GM19468 (cell line): ENCODE results near the gene TRPC4AP.

Experiments
- ATAC-seq: cut with Tn5 transposase; IDR thresholded peaks from one replicate; pipeline ENCODE4 v1.9.1; 2021; ENCODE audit warnings: mild to moderate bottlenecking, moderate library complexity, moderate number of reproducible peaks; ENCODE audit not compliant: unreplicated experiment; ENCODE audit errors: extremely low read depth

TRPC4AP gene

DNA sequence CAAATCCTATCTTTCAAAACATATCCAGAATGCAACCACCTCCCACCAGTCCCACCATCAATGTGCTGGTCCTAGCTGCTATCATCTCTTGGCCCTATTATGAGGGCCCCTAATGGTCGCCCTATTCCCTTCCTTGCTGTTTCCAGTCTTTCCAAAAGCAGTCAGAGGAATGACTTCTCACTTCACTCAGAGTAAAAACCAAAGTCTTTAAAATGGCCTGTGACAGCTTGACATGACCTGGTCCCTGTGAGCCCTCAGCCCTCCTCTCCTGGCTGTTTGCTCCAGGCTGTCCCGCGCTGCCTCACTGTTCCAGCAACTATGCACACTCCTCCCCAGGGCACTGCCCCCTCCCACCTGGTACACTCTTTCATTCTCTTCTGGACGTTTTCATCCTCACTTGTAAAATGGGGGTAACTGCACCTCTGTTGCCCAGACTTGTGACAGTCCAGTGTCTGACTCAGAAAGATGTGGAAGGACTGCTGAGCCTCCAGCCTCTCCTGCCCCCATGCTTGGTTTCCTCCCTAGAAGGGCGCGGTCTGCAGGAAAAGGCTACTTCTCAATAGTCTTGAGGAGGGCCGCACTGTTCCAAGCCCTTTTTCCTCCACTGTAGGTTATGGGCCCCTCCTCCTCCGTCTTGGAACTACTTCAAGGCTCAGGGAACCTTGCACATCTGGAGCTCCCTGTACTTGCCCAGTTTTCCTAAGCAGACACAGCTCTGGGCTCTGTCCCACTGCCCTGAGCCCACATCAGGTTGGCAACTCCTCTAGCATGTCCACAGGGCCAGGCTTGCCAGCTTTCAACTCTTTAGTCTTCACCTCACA lies 72.3 kb downstream of the TRPC4AP start:
- ATAC-seq = no peak

DNA sequence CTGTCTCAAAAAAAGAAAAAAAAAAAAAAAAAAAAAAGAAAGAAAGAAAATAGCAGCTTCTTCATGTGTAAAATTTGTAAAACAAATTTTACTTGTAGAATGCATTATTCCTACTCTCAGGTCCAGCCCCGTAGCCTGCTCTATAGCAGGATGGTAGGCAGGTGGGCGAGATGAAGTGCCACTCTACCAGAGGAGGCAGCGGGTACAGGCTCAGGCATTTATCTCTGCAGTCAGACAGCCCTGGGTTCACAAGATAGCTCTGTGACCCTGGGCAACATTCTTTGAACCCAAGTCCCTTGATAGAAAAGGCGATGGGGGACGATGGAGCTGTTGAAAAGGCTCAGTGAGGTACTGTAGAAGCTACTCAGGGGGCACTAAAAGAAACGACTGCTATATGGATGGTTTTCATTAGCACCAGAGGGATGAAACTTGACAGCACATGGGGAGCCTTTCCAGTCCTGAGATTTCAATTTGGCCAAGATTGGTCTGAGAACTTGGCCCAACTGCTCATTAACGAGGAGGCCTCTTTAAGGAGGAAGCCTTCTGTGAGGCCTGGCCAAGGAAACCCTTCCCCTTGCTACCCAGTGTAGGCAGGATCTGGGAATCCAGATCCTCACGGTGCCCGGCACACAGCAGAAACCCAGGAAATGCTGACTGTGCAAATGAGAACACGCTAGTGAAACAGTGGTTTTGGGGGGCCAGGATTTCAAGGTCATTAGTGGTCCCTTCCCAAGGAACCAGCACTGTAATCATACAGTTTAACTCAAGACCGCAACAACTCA lies 73.8 kb downstream of the TRPC4AP start:
- no peak for ATAC-seq

DNA sequence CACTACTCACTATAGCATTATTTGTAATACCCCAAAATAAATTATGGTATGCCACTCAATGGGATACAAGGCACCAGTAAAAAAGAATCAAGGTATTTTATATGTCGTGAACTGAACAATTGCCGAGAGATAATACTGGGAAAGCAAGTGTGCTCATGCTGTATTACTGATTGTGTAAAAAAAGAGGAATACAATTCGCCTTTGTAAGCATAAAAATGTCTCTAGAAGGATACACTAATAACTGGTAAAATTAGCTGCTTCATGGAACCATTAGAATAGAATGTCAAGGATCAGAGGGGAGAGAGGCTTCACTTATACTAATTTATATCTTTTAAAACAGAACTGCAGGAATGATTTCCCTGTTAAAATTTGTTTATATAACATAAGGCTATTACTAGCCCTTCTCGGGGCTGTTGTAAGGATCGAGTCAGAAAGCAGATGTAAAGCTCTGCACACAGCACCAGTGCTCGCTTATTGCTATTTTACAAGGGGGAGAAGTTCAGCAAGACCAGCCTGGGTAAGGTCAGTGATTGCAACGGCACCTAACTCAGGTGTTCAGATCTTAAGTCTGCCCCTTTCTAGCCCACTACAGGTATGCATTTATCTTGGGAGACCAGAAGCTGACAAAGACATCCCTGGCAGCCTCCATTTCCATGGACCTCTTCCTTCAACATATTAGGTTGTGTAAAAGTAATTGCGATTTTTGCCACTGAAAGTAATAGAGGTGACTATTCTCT lies 75.3 kb downstream of the TRPC4AP start:
- no peak for ATAC-seq

DNA sequence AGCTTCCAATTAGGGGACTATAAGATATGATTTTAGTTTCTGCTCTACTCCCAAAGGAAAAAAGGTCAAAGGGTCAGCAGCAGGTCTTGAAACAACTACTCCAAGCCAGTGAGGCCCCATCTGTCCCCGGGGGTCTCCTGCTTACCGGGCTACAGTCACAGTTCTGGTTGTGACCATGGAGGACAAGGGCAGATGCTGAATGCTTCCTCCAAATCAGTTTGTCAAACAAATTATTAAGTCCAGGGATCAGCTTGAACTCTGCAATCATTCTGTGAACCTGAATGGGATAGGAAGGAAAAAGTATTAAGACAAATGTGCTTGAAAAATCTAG lies 76.8 kb downstream of the TRPC4AP start:
- ATAC-seq = no peak

DNA sequence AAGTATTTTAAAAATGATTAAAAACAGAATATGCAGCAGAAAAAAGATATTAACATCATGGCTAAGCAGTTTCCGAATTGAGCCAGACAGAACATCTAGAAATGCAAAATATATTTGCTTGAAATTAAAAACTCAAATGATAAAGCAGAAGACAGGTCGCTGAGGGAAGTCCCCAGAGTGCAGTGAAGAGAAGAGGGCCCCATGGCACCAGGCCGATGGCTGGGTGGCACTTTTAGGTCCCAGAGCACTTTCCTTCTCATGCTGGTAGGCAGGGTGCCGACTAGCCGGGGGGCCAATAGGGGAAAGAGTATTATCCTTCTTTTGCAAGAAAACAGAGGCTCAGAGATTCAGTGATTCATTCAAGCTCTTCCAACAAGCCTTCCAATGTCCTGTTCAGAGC lies 78.1 kb downstream of the TRPC4AP start:
- ATAC-seq = no peak

- ATAC-seq = no peak
Observed at GRCh38 chr20:35013421-35014411, 78.9 kb downstream of the TRPC4AP start.

DNA sequence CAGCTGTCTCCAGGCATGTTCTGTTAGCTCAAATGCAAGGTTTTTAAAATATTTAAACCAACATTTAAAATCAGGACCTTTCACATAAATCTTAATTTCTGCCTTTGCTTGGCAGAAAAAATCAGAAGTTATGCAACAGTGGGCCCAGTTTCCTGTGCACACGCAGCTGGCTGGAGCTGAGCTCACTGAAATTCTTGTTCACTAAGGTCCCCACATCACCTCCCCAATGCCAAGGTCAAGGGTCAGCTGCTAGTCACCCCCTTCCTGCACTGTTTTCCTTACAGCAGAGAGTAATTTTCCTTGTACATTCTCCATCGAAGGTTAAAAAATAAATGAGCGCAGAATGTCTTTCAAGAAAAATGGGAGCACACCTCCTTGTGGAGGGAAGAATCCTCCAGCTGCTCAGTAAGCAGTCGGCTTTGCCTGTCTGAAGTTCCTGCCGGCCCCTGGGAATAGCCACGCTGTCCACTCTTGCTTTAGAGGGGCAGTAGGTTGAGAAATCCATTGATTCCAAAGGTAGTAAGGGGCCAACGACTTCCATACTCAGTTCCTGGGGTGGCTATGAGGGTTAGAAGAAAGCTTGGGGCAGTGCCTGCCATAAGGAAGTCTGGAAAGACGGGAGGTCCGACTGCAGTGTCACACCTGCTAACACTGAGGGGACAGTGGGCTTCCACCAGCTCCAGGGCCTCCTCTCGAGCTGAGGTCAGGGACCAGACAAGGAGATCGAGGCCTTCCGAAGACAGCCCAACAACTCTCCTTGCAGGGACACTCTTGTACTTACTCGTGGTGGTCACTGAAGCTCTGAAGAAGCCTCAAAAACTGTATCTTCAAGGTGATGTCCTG lies 80.2 kb downstream of the TRPC4AP start:
- ATAC-seq = no peak

- ATAC-seq = no peak
Observed at GRCh38 chr20:35011589-35012226, 80.9 kb downstream of the TRPC4AP start.

DNA sequence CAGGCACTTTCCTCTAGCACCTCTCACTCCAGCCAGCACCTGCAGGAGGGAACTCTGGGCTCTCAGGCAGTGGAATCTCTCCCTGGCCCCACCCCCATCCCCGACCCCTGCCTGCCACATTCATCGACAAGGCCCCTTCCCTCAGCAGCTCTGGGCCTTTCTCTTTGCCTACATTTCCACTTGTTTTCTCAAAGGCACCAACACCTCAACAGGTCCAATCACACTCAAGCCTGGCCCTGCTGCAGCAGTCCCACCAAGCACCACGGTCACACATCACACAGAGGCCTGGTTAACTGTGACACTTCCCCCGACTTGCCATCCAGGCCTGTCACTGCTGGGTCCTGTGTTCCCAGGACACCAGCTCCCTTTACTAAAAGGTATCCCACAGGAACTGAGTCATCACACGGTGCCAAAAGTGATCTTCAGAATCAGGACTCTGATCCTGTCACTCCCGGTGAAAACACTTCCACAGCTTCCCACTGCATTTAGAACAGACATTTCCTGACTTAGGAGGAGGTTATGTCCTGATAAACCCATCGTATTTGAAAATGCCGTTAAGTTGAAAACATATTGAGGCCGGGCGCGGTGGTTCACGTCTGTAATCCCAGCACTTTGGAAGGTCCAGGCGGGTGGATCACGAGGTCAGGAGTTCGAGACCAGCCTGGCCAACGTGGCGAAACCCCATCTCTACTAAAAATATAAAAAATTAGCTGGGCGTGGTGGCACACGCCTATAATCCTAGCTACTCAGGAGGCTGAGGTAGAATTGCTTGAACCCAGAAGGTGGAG lies 82.0 kb downstream of the TRPC4AP start:
- ATAC-seq = no peak

DNA sequence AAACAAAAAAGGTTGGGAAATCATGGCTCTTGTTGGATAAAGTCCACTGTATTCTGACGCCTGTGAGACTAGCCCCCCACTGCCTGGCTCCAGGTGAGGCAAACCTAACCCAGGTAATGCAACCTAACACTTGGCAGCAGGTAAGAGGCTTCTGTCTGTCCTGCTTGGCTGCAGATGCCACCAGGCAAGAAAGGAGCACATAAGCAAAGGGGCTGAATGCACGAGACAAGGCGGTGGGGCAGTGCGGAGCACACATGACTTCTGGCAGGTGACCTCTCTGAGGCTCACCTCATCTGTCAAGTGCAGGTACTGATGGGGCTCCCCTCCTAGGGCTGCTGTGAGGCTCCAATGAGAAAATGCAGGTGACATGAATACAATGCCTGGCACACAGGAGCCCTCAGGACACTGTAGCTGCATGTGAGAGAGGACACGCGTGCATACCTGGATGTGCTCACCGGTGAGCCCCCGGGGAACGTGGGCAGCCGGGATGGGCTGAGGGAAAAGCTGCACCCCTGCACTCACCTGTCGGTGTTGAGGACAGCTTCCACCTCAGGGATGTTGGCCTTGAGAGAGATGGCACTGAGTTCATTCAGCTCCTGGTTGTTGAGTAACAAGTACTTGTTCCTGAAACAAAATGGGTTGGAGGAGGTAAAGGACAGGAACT lies 82.8 kb downstream of the TRPC4AP start:
- no peak for ATAC-seq

- no peak for ATAC-seq
Observed at GRCh38 chr20:35008411-35009342, 83.9 kb downstream of the TRPC4AP start.

DNA sequence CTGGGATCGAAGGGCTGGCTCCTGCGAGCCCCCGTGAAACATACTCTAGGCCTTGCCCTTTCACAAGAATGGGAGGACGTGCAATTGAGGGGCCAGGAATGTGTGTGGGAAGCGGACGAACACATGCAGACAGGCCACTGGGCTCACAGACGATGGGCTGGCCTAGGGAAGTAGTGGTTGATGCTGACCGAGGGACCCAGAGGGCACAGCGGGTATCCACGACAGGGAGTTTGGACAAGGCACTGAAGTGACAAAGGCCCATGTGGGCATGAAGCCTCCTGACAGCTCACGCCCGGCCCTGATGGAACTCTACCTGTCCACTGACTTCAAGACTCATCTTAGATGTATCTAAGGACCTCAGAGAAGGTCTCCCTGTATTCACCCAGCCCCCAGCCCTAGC lies 84.7 kb downstream of the TRPC4AP start:
- no peak for ATAC-seq

DNA sequence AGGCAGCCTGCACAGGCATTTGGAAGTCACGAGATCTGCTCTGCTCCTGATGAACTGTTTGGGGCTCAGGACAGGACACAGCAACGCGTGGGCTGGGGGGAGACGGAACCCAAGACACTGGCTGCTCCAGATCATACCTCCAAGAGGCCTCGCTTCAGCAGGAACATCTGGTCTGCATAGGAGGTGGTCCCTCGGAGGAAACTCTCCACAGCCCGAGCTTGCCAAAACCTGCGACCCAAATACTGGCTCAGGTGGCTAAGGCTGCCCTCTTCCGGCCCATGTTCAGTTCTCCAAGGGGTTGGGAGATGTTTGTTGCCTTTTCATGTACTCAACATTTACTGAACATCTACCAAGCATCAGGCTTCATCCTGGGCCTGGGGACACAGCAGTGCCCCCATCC lies 85.2 kb downstream of the TRPC4AP start:
- ATAC-seq = no peak

DNA sequence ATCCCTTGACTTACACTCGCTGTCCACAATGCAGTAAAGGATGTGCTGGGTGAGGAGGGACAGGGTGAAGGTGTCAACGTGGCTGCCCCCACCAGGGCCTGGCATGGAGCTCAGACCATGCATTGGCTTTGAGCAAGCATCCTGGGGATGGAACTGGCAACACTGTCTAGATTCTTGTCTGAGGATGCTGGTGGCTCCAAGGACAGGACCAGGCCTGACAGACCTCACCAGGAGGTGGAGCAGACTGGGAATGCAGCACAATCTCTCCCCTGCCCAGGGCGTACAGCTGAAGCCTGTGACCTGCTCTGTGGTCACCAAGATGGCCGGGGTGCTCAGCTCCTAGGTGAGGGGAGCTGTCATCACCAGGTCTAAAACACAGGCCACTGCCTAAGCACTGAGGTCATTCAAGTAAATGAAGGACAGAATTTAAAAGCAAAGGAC lies 86.1 kb downstream of the TRPC4AP start:
- no peak for ATAC-seq

DNA sequence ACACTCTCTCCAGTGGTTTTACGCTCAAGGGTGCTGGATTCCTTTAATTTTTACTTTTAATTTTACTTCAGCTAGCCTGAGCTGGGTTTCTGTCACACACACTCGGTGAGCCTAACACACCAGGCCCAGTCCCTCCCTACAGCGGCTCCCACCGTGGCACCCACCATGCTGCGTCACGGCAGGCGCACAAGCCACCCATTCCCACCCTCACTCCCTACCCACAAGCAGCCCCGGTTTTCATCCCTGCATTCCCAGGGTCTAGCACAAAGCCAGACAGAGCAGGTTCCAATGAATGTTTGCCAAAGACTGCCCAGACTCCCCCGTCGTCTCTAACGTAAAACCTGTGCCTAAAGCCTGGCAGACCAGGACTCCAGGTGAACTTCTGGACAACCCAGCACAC lies 86.6 kb downstream of the TRPC4AP start:
- no peak for ATAC-seq

- no peak for ATAC-seq
Observed at GRCh38 chr20:35005463-35005961, 87.1 kb downstream of the TRPC4AP start.
